Germinal center (tissue), 1 donor: ENCODE measurements around the gene ABCG2.
"Not testable (repeated sequence)": the region's sequence is repeated elsewhere in the genome, so short reads cannot be mapped to it uniquely, and the experiment has no call there.

Source experiments
- DNase-seq: peaks from one replicate; pipeline ENCODE4 v3.0.0; 2012; ENCODE audit warnings: mixed read lengths, low spot score

The ABCG2 gene

DNA sequence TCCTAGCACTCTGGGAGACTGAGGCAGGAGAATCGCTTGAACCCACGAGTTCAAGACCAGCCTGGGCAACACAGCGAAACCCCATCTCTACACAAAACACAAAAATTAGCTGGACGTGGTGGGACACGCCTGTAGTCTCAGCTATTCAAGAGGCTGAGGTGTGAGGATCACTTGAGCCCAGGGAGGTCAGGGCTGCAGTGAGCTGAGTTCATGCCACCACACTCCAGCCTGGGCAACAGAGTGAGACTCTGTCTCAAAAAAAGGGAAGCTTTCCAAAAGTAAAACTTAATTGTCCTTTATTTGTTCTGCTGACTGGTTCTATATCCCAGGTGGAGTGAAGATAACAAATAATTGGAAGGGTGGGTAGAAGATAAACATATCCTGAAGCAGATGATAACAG lies 45.6 kb downstream of the ABCG2 start:
- DNase-seq: no peak

GRCh38 chr4:88110826-88111225 lies 47.6 kb downstream of the ABCG2 start:
- DNase-seq: no peak

- no peak for DNase-seq
Measured at GRCh38 chr4:88109123-88109881, 49.1 kb downstream of the ABCG2 start.

DNA sequence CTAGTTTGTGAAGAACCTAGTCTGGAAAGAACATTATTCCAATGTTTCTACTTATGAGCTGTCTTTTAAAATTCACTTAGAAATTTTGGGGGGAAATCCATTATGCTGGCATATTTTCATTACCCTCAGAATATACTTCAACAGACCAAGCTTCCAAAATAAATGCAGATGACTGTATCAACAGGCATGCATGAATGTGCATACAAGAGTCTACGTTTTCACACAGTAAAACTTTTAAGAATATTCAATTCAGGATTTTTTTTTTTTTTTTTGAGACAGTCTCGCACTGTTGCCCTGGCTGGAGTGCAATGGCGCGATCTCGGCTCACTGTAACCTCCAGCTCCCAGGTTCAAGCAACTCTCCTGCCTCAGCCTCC lies 49.7 kb downstream of the ABCG2 start:
- DNase-seq: no peak

GRCh38 chr4:88108108-88108465 lies 50.4 kb downstream of the ABCG2 start:
- DNase-seq: not testable (repeated sequence)

- DNase-seq: no peak
Measured at GRCh38 chr4:88107406-88108107, 50.9 kb downstream of the ABCG2 start.

DNA sequence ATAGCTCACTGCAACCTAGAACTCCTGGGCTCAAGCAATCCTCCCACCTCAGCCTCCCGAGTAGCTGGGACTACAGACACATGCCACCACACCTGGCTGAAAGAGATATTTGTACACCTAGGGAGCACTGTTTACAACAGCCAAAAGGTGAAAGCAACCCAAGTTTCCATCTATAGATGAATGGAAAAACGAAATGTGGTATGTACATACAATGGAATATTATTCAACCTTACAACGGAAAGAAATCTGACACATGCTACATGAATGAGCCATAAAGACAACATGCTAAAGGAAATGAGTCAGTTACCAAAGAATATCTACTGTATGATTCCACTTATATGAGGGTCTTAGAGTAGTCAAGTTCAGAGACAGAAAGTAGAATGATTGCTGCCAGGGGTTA lies 52.2 kb downstream of the ABCG2 start:
- no peak for DNase-seq

DNA sequence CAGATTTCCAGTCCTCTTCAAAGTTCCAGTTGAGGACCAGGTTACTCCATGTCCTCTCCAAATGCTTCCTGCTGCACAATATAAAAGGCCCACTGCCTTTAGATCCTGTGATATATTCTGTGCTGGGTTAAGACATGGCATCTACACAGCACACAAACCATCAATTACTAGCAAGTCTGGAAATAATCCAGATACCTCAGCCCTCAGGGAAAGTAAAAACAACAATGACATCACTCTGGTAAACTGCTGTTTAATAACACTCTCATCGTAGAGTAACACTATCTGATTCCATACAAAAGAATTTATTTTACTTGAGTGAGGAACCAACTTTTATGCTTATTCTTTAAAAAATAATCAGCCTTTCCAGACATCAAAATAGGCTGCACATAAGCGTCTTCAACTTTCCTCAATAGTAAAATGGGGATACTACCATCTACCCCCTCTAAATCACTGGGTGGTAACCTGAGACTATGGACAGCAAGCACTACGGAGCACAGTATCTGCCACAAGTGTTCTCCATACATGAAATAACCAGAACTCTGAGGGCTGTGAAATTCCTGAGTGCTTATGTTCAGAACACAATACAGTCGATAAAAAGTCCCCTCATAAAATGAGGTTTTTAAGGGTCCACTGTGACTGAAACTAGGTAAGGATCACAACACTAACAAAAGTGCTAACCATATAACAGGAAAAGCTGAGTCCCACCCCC lies 53.4 kb downstream of the ABCG2 start:
- DNase-seq: no peak

DNA sequence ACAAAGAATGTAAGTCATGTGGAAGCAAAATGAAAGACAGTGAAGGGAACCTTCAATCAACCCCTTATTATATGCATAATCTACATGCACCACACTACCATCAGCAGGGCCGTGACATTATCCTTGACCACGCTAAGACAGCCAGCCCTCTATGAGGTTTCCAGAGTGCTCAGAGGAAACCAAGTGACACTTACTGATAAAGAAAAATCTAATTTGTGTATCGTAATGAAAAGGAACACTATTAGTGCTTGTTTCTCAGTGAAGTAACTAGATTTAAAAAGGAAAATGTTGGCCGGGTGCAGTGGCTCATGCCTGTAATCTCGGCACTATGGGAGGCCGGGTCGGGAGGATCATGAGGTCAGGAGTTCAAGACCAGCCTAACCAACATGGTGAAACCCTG lies 56.4 kb downstream of the ABCG2 start:
- no peak for DNase-seq

GRCh38 chr4:88101165-88101564 lies 57.3 kb downstream of the ABCG2 start:
- DNase-seq: no peak

DNA sequence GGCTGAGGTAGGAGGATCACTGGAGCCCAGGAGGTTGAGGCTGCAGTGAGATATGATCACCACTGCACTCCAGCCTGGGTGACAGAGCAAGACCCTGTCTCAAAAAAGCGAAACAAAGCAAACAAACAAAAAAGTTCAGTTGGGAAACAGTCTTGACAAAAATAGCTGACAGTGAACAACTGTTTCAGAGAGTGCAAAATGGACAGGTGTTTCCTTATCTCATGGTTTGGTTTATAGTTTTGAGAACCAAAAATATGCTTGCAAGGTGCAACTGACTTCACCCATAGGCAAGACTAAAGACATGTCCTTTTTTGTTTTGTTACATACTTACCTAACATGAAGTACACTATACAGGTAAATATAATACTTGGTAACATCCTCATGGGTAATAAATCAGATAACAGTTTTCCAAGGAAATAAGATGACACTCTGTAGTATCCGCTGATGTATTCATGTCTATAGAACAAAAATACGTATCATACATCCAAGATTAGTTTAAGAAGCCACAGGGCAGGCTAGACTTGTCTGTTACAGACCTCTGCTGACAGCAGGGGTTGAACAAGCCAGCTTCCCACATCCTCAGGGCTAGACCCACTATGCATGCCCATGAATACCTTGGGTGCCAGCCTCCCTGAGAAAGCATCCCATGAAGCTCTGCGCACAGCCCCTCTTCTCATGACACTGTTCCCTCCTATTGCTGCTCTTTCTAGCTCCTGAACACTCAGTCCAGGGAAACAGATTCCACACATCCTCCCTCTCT lies 59.3 kb downstream of the ABCG2 start:
- no peak for DNase-seq

- DNase-seq: no peak
Measured at GRCh38 chr4:88097781-88098180, 60.7 kb downstream of the ABCG2 start.

- no peak for DNase-seq
Measured at GRCh38 chr4:88097301-88097700, 61.1 kb downstream of the ABCG2 start.

DNA sequence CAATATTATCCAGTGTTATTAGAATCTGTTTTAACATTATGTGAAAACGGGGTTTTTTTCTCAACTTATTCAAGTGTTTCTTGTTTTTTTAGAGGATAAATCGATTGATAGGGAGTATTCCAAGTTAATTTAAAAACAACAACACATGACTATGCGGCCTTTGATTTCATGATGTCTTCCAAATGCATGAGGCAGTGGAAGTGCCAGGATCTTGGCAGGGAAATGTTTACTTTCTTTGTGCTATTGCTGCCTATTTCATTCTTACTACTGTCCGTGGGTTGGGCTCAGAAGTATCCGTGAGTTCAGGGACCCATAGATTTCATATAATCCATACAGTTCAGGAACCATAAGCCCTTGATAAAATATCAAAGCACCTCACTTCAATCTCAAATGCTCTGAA lies 64.6 kb downstream of the ABCG2 start:
- DNase-seq: no peak

DNA sequence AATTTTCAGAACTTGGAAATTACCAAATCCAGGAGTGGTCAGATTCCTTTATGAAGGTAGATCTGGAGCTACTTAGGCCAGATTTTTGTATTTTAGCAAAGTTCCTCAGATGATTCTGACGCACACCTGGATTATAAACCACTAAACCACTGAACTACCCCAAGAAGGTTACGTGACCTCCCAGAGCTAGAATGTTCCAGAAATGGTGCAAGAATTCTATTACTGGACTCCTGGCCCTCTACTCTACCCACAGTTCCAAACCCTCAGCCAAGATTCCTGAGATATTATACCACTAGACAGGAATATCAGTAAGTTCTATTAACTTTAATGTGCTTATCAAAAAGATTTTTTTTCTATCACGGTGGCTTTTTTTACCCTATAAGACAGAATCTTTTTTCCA lies 67.1 kb downstream of the ABCG2 start:
- no peak for DNase-seq

DNA sequence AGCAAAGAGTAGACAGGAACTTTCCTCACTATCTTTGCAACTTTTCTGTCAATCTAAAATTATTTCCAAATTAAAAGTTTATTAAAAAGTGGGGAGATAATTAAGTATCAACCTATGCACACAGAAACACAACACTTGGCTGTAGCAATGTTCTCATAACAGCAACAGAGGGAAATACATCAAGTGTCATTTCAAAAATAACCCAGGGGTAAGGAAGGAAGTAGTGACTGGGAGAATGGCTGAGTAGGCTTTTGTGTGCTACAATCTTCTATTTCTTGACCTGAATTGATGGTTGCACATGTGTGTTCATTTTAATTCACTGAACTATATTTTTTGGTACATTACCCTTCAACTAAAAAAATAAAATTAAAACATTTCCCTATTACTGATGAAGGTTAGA lies 67.5 kb downstream of the ABCG2 start:
- no peak for DNase-seq

GRCh38 chr4:88087004-88087403 lies 71.4 kb downstream of the ABCG2 start:
- no peak for DNase-seq

GRCh38 chr4:88080626-88081025 lies 77.8 kb downstream of the ABCG2 start:
- DNase-seq: no peak

- no peak for DNase-seq
Measured at GRCh38 chr4:88078579-88078978, 79.9 kb downstream of the ABCG2 start.

DNA sequence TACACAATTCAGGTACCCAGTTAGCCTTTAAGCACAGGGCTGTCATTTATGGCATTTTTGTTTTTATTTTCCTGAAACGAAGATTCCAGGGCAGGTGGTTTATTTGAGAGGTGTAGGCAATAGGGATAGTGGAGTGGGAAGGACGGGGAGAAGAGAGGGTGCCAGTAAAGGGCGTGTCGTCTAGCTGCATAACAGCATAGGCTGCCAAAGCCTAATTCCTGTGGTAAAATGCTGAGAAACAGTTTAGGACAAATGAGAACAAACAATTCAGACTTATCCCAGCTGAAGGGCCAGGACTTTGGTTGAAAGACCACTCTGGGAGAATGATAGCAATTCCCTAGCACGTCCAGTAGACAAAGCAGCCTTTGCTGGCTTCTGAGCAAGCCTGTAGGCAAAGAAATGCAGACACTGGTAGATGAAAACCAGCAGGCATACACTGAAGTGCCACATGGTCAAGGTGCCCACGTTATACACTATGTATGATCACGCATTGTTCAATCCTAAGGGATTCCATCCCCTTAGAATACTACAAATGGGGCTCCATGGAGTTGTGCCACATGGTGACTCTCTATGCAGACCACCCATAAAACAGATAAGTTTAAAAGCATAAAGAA lies 80.4 kb downstream of the ABCG2 start:
- DNase-seq: no peak

GRCh38 chr4:88075336-88075735 lies 83.1 kb downstream of the ABCG2 start:
- no peak for DNase-seq

GRCh38 chr4:88070031-88070430 lies 88.4 kb downstream of the ABCG2 start:
- DNase-seq: no peak
